Measurements from ENCODE around the gene PCDHA2. TPM values are rescaled to one million over a fixed set of nuclear protein-coding genes. Genes with fewer than 3 reads are reported as not detected.

Gene PCDHA2
- total RNA-seq (2011; cell fraction: chromatin; rRNA removed; ENCODE audit: low replicate concordance): not detected in 2 replicates
- not detected in 2 replicates for total RNA-seq (2011; cell fraction: nucleolus; rRNA removed)
- not detected in 2 replicates for total RNA-seq (2011; cell fraction: nucleoplasm; rRNA removed)
- total RNA-seq (2014; rRNA removed): not detected in 2 replicates
- total RNA-seq (2014; rRNA removed; fragmentation: Illumina TruSeq; extraction: Trizol): not detected in 2 replicates
- not detected in 2 replicates for total RNA-seq (2015; rRNA removed; fragmentation: Illumina TruSeq; extraction: Trizol)
- total RNA-seq (2021): not detected in 2 replicates
- polyA plus RNA-seq (2011; rRNA removed): not detected in 2 replicates
- 0.01 TPM in 1 of 2 replicates, not detected in the other for polyA plus RNA-seq (2011; cell fraction: cytosol; rRNA removed)
- polyA plus RNA-seq (2011; cell fraction: nucleus; rRNA removed): not detected in 2 replicates
- polyA plus RNA-seq (2012): not detected in 2 replicates
- not detected in 2 replicates for polyA plus RNA-seq (2014; fragmentation: Illumina TruSeq; extraction: Trizol)
- not detected for polyA plus RNA-seq (2014; fragmentation: Nextera tagmentation; extraction: Ambion mirVana)
- polyA plus RNA-seq (2014; rRNA removed): not detected in 2 replicates
- polyA minus RNA-seq (2011; rRNA and poly(A)+ RNA removed): 0.06 TPM in 1 of 2 replicates, not detected in the other
- not detected in 2 replicates for polyA minus RNA-seq (2011; cell fraction: cytosol; rRNA and poly(A)+ RNA removed)
- polyA minus RNA-seq (2011; cell fraction: nucleus; rRNA and poly(A)+ RNA removed): 0.11 TPM in 1 of 2 replicates, not detected in the other
- not detected for Bru-seq, nascent RNA
- BruChase-seq, experiment 1, labeled RNA remaining after a 2-hour chase: not detected
- BruChase-seq, experiment 2, labeled RNA remaining after a 6-hour chase: not detected
- long read RNA-seq, experiment 1: 0 reads
- long read RNA-seq, experiment 2: 0 reads
- long read RNA-seq, experiment 3: 0 reads

DNA sequence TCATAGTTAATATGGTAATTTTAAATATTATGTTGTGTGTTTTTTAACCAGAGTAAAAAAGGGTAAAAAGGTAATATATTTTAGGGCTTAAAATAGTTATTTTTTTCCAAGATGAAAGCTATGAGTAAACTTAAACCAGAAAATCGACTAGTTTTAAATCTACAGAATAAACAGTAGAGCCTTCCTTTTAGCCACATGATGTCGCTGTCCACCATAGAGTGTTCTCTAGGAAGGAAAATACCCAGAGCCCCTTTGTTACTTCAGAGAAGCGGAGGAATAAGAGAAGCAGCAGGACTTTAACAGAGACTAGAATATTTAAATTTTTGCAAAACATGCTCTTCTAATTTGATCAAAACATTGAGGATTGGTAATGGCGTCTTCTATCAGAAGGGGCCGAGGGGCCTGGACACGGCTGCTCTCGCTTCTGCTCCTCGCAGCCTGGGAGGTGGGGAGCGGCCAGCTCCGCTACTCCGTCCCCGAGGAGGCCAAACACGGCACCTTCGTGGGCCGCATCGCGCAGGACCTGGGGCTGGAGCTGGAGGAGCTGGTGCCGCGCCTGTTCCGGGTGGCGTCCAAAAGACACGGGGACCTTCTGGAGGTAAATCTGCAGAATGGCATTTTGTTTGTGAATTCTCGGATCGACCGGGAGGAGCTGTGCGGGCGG is at the start of gene PCDHA2:
Gene PCDHA2, plus strand, starts transcription at position 258 of the 664 bp plus-strand sequence.
- Histone ChIP-seq H3K4me2 (ENCODE audit: insufficient read depth, low read length) (no peak within 1 kb of the TSS), H3K4me3 (no peak within 1 kb of the TSS), H2AFZ (ENCODE audit: low read depth, low read length) (0 out of 2 replicates have a peak within 1 kb of the TSS, but pooled peaks have one; percentile 26), H4K20me1 (replicated peaks; ENCODE audit: control insufficient read depth, insufficient read depth, low read length) (no peaks in the 10 kb centered on the region), H3K27me3 (ENCODE audit: control insufficient read depth in 2 of 2, insufficient read depth in 2 of 2, low read length in 2 of 2) (no peaks in the 10 kb centered on the region), H3K36me3 (ENCODE audit: control insufficient read depth, insufficient read depth, low read length) (no peaks in the 10 kb centered on the region), H3K9me3 (replicated peaks; ENCODE audit: control insufficient read depth, insufficient read depth, low read depth, low read length) (no peaks in the 10 kb centered on the region), H3K27ac (ENCODE audit: extremely low read depth, low read depth, low read length) (no peak within 1 kb of the TSS), H3K79me2 (ENCODE audit: control insufficient read depth, insufficient read depth, low read length) (no peaks in the 10 kb centered on the region), H3K9me1 (ENCODE audit: control insufficient read depth, insufficient read depth, low read length) (no peaks in the 10 kb centered on the region), H3K4me1 (replicated peaks in 1 of 2; ENCODE audit: control insufficient read depth in 2 of 2, insufficient read depth in 2 of 2, low read length in 2 of 2) (no peaks in the 10 kb centered on the region; a peak in 1 of 5 replicates), H3K9ac (ENCODE audit: insufficient read depth in 1 of 2, low read depth in 2 of 2, low read length in 2 of 2) (no peak within 1 kb of the TSS)
- WGBS (ENCODE audit: insufficient coverage, low coverage, missing lambda C conversion rate): 4% methylated on average over 23 of the region's 27 CpGs
- FAIRE-seq: no peak
- POLR2A ChIA-PET: interaction anchor here (1.0 kb wide), 1 partner anchor 14 kb away, joined by 3 read pairs; no protein-coding TSS in a partner anchor
- peak in 1 of 4 experiments; percentile 6 for DNase-seq (ENCODE audit: extremely low read depth in 1 of 4, low spot score in 3 of 4)
- no TSS peak for BruUV-seq (replicated peaks)
- in situ Hi-C loops (cut with MboI): no loop called here
- intact Hi-C loops (cut with micrococcal nuclease): no loop called here
- TF ChIP-seq TCFL5 (CRISPR knock-in tag; conservative IDR thresholded peaks at IDR 0.05) (no peak), ZNF3 (CRISPR knock-in tag; IDR thresholded peaks at IDR 0.05) (no peak), NONO (IDR thresholded peaks at IDR 0.05; ENCODE audit: low read depth in 2 of 2, low read length in 1 of 2) (no peak), DACH1 (IDR thresholded peaks at IDR 0.05; ENCODE audit: partially characterized antibody) (no peak), ZNF224 (CRISPR knock-in tag; IDR thresholded peaks at IDR 0.05) (no peak)
- TF ChIP-seq, protein P1, sequence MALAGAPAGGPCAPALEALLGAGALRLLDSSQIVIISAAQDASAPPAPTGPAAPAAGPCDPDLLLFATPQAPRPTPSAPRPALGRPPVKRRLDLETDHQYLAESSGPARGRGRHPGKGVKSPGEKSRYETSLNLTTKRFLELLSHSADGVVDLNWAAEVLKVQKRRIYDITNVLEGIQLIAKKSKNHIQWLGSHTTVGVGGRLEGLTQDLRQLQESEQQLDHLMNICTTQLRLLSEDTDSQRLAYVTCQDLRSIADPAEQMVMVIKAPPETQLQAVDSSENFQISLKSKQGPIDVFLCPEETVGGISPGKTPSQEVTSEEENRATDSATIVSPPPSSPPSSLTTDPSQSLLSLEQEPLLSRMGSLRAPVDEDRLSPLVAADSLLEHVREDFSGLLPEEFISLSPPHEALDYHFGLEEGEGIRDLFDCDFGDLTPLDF (CRISPR knock-in tag; IDR thresholded peaks at IDR 0.05): no peak
- TF ChIP-seq, protein P2, sequence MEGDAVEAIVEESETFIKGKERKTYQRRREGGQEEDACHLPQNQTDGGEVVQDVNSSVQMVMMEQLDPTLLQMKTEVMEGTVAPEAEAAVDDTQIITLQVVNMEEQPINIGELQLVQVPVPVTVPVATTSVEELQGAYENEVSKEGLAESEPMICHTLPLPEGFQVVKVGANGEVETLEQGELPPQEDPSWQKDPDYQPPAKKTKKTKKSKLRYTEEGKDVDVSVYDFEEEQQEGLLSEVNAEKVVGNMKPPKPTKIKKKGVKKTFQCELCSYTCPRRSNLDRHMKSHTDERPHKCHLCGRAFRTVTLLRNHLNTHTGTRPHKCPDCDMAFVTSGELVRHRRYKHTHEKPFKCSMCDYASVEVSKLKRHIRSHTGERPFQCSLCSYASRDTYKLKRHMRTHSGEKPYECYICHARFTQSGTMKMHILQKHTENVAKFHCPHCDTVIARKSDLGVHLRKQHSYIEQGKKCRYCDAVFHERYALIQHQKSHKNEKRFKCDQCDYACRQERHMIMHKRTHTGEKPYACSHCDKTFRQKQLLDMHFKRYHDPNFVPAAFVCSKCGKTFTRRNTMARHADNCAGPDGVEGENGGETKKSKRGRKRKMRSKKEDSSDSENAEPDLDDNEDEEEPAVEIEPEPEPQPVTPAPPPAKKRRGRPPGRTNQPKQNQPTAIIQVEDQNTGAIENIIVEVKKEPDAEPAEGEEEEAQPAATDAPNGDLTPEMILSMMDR (IDR thresholded peaks at IDR 0.05 in 2 of 3, conservative IDR thresholded peaks at IDR 0.05 in 1 of 3; ENCODE audit: insufficient read depth in 2 of 3, low read depth in 1 of 3, low read length in 3 of 3): peak in 2 of 3 experiments; percentile 20 to 39; a peak in 3 of 6 replicates
- CTCF ChIA-PET (ENCODE audit: low intra/inter-chr PET ratio): interaction anchor here (1.0 kb wide), 1 partner anchor 60 kb away, joined by 4 read pairs; no protein-coding TSS in a partner anchor
- ATAC-seq: peak; percentile 77

Measured in K562 (cell line).